Fibroblast of skin of left quadriceps (primary cell): ENCODE results near the gene LONRF3.
"Not testable (repeated sequence)": the region's sequence is repeated elsewhere in the genome, so short reads cannot be mapped to it uniquely, and the experiment has no call there.

Experiments
- DNase-seq, 2 experiments: peaks; one replicate each; pipeline ENCODE4 v3.0.0-alpha.2; 2013; ENCODE audit warnings: low read depth in 2 of 2

The LONRF3 gene

GRCh38 chrX:118983513-118983912 lies 9.1 kb downstream of the LONRF3 start:
- DNase-seq: no peak

- no peak for DNase-seq
Measured at GRCh38 chrX:118988911-118989310, 14.5 kb downstream of the LONRF3 start.

- no peak for DNase-seq
Measured at GRCh38 chrX:118989886-118990285, 15.5 kb downstream of the LONRF3 start.

- no peak for DNase-seq
Measured at GRCh38 chrX:118990512-118991227, 16.3 kb downstream of the LONRF3 start.

GRCh38 chrX:118992441-118993121 lies 18.2 kb downstream of the LONRF3 start:
- DNase-seq: not testable (repeated sequence)

- no peak for DNase-seq
Measured at GRCh38 chrX:119003462-119003861, 29.0 kb downstream of the LONRF3 start.

GRCh38 chrX:119004920-119005524 lies 30.6 kb downstream of the LONRF3 start:
- no peak for DNase-seq

GRCh38 chrX:119007189-119007770 lies 32.9 kb downstream of the LONRF3 start:
- no peak for DNase-seq

- no peak for DNase-seq
Measured at GRCh38 chrX:119008110-119008744, 33.8 kb downstream of the LONRF3 start.

GRCh38 chrX:119009071-119009470 lies 34.7 kb downstream of the LONRF3 start:
- no peak for DNase-seq

- no peak for DNase-seq
Measured at GRCh38 chrX:119010491-119010890, 36.1 kb downstream of the LONRF3 start.

GRCh38 chrX:119013164-119013563 lies 38.7 kb downstream of the LONRF3 start:
- no peak for DNase-seq

- peak; percentile 13 to 20 for DNase-seq
Measured at GRCh38 chrX:119015407-119016237, 41.2 kb downstream of the LONRF3 start.

- no peak for DNase-seq
Measured at GRCh38 chrX:119017077-119017476, 42.7 kb downstream of the LONRF3 start.

GRCh38 chrX:119025900-119026299 lies 51.5 kb downstream of the LONRF3 start:
- DNase-seq: no peak

GRCh38 chrX:119026344-119026743 lies 51.9 kb downstream of the LONRF3 start:
- not testable (repeated sequence) for DNase-seq

GRCh38 chrX:119027960-119028732 lies 53.7 kb downstream of the LONRF3 start:
- DNase-seq: not testable (repeated sequence)

GRCh38 chrX:119028733-119029330 lies 54.4 kb downstream of the LONRF3 start:
- no peak for DNase-seq

GRCh38 chrX:119029656-119030055 lies 55.2 kb downstream of the LONRF3 start:
- not testable (repeated sequence) for DNase-seq

GRCh38 chrX:119030990-119031389 lies 56.6 kb downstream of the LONRF3 start:
- DNase-seq: no peak
